Kidney epithelial cell (primary cell): ENCODE data around the gene KMT5B. TPM values are rescaled to one million over a fixed set of nuclear protein-coding genes. Genes with fewer than 3 reads are reported as not detected.

ENCODE experiments used
- DNase-seq: peaks from one replicate; pipeline ENCODE4 v3.0.0-alpha.2; 2010; ENCODE audit warnings: low read depth
- H3K27me3 ChIP-seq: 2 replicates; pipeline ENCODE4 v1.6.0; 2011; ENCODE audit warnings: low read length; ENCODE audit not compliant: control insufficient read depth, insufficient read depth
- H3K36me3 ChIP-seq: 2 replicates; pipeline ENCODE4 v1.5.1; 2011; ENCODE audit warnings: low read length; ENCODE audit not compliant: control insufficient read depth, insufficient read depth
- H3K4me3 ChIP-seq: 2 replicates; pipeline ENCODE4 v1.5.1; 2011; ENCODE audit warnings: low read depth, mild to moderate bottlenecking, control low read depth, low read length
- CTCF ChIP-seq: IDR thresholded peaks from 2 replicates; pipeline ENCODE4 v1.5.1; 2011; ENCODE audit warnings: mild to moderate bottlenecking, moderate library complexity, low read length, control low read depth, inconsistent platforms; ENCODE audit not compliant: insufficient read depth, poor library complexity, severe bottlenecking
- total RNA-seq: library from RNA; depleted of rRNA; stranded (reverse); fragments of >200 nt; gene quantifications from 2 replicates; pipeline ENCODE4 v1.2.3, GENCODE V29; 2015

KMT5B gene
- total RNA-seq, 1 donor from 2014 or later: 25.7 TPM

GRCh38 chr11:68165601-68166000 is 47.5 kb downstream of the KMT5B start:
- no peaks in the 10 kb centered on the region for H3K27me3 ChIP-seq
- no peak for DNase-seq
- H3K4me3 ChIP-seq: no peak overlapping the region
- TF ChIP-seq CTCF: no peak
- no peaks in the 10 kb centered on the region for H3K36me3 ChIP-seq

GRCh38 chr11:68164437-68164836 is 48.7 kb downstream of the KMT5B start:
- Histone ChIP-seq H3K36me3 (no peaks in the 10 kb centered on the region), H3K4me3 (no peak overlapping the region), H3K27me3 (no peaks in the 10 kb centered on the region)
- no peak for DNase-seq
- TF ChIP-seq CTCF: no peak

GRCh38 chr11:68163691-68164090 is 49.4 kb downstream of the KMT5B start:
- TF ChIP-seq CTCF: no peak
- no peaks in the 10 kb centered on the region for H3K27me3 ChIP-seq
- DNase-seq: no peak
- no peaks in the 10 kb centered on the region for H3K36me3 ChIP-seq
- H3K4me3 ChIP-seq: no peak overlapping the region

- no peak for DNase-seq
- no peak for TF ChIP-seq CTCF
- no peak overlapping the region for H3K4me3 ChIP-seq
Observed at GRCh38 chr11:68160100-68160695, 52.9 kb downstream of the KMT5B start.

GRCh38 chr11:68159665-68160064 is 53.4 kb downstream of the KMT5B start:
- DNase-seq: no peak
- Histone ChIP-seq H3K27me3 (no peaks in the 10 kb centered on the region), H3K4me3 (no peak overlapping the region), H3K36me3 (peaks cover 3% of the 10 kb centered on the region)
- no peak for TF ChIP-seq CTCF

More at GRCh38 chr11:68160100-68160695, 52.9 kb downstream of the KMT5B start:
- no peaks in the 10 kb centered on the region for H3K27me3 ChIP-seq
- peaks cover 3% of the 10 kb centered on the region for H3K36me3 ChIP-seq

- Histone ChIP-seq H3K27me3 (no peaks in the 10 kb centered on the region), H3K36me3 (peaks cover 3% of the 10 kb centered on the region), H3K4me3 (no peak overlapping the region)
- DNase-seq: no peak
- TF ChIP-seq CTCF: no peak
Observed at GRCh38 chr11:68159161-68159560, 53.9 kb downstream of the KMT5B start.
